ENCODE data around the gene SHD.

- TF ChIP-seq CTCF (IDR thresholded peaks at IDR 0.05) (no peak), POLR2AphosphoS5 (IDR thresholded peaks at IDR 0.05) (no peak)
These were observed at the start of gene SHD for GRCh38 chr19:4278419-4279266.
